H1 (cell line): ENCODE results near the gene MCC. TPM values are rescaled to one million over a fixed set of nuclear protein-coding genes. Genes with fewer than 3 reads are reported as not detected.

Experiments
- ATF3 ChIP-seq: IDR thresholded peaks from 2 replicates; pipeline ENCODE4 v1.6.1; 2011; ENCODE audit warnings: low read depth, mild to moderate bottlenecking, low read length; ENCODE audit not compliant: insufficient read depth
- polyA plus RNA-seq, 7 experiments: library from polyadenylated mRNA; depleted of rRNA in 3 of 7; stranded (reverse) in 5 of 7; unstranded in 2 of 7; fragments of >200 nt in 5 of 7; fragments of 200-250 nt in 2 of 7; gene quantifications; 1 replicate in 5 of 7; 2 replicates in 1 of 7; 4 replicates in 1 of 7; pipeline versions ENCODE4 v1.2.1 to v1.2.3, GENCODE V29; 2011 to 2013; ENCODE audit warnings: missing spikeins in 2 of 7, mixed read lengths in 2 of 7
- total RNA-seq: library from RNA; stranded (reverse); fragmentation: NEBNext Ultra II Directional; extraction: Animal tissue kit (Norgen Biotek cat#: 25700); gene quantifications from 2 replicates; pipeline ENCODE4 v1.2.1, GENCODE V29; 2021

MCC gene
- total and polyA plus RNA-seq, 2 of the 8 experiments (the other 6 are each of a cell fraction or from before 2014, with no cell fraction given): 2.6 to 18.3 TPM

- TF ChIP-seq ATF3: no peak
Measured at GRCh38 chr5:113166261-113166660, 322.0 kb downstream of the MCC start (continued).
